ENCODE measurements around the gene OR6X1. TPM values are rescaled to one million over a fixed set of nuclear protein-coding genes. Genes with fewer than 3 reads are reported as not detected.

OR6X1 gene
- total RNA-seq, 1 donor from 2014 or later, result not detected

DNA sequence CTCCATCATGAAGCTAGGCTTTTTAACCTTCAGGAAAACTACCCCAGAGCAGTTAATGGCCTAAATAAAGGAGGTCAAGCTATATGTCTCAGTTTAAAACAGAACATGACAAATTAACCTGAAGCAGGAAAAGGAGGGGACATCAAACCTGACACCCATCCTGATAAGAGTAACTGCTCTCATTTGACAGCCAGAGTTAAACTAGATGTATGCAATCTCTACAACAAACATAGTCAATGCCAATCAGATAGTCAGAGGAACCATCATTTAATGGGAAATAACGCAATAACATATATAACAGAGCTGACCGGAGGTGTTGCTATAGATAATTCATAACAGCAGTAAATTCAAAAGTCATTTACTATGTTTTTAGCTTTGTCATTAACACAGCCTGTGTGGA, 15.9 kb downstream of the OR6X1 start:
- no peak for DNase-seq (ENCODE audit: low spot score)
- Mint-ChIP-seq H3K9me3 (ENCODE audit: low read depth) (no peaks in the 10 kb centered on the region), H3K27me3 (ENCODE audit: low read depth) (no peaks in the 10 kb centered on the region), H3K36me3 (ENCODE audit: low read depth) (peaks cover 6% of the 10 kb centered on the region), H3K4me3 (ENCODE audit: unreplicated experiment) (no peak overlapping the region), H3K27ac (ENCODE audit: unreplicated experiment) (no peak overlapping the region), H3K4me1 (ENCODE audit: low read depth) (peaks cover 20% of the 10 kb centered on the region)
- TF ChIP-seq, protein P1, sequence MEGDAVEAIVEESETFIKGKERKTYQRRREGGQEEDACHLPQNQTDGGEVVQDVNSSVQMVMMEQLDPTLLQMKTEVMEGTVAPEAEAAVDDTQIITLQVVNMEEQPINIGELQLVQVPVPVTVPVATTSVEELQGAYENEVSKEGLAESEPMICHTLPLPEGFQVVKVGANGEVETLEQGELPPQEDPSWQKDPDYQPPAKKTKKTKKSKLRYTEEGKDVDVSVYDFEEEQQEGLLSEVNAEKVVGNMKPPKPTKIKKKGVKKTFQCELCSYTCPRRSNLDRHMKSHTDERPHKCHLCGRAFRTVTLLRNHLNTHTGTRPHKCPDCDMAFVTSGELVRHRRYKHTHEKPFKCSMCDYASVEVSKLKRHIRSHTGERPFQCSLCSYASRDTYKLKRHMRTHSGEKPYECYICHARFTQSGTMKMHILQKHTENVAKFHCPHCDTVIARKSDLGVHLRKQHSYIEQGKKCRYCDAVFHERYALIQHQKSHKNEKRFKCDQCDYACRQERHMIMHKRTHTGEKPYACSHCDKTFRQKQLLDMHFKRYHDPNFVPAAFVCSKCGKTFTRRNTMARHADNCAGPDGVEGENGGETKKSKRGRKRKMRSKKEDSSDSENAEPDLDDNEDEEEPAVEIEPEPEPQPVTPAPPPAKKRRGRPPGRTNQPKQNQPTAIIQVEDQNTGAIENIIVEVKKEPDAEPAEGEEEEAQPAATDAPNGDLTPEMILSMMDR (IDR thresholded peaks at IDR 0.05), result no peak

DNA sequence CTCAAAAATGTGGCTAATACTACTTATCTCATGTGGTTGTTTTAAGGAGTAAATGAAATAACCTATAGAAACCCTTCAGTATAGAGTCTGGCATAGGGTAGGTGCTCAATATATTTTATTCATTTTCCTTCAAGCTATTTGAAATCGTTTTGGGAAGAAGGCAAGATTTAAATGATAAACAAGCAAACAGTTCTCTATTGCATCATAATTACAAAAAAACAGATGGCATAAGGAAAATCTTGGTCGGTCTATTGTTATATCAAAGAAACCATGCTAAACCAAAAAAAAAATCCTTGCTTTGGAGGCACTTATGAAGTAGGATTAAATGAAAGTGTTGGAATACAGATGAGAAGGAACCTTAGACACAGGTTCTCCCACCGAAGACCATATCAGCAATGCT, 17.5 kb downstream of the OR6X1 start:
- Mint-ChIP-seq H3K4me3 (ENCODE audit: unreplicated experiment) (no peak overlapping the region), H3K27ac (ENCODE audit: unreplicated experiment) (no peak overlapping the region), H3K27me3 (ENCODE audit: low read depth) (no peaks in the 10 kb centered on the region), H3K36me3 (ENCODE audit: low read depth) (peaks cover 6% of the 10 kb centered on the region), H3K9me3 (ENCODE audit: low read depth) (no peaks in the 10 kb centered on the region), H3K4me1 (ENCODE audit: low read depth) (peaks cover 12% of the 10 kb centered on the region)
- TF ChIP-seq, protein P1 (IDR thresholded peaks at IDR 0.05), result no peak
- no peak for DNase-seq (ENCODE audit: low spot score)

DNA sequence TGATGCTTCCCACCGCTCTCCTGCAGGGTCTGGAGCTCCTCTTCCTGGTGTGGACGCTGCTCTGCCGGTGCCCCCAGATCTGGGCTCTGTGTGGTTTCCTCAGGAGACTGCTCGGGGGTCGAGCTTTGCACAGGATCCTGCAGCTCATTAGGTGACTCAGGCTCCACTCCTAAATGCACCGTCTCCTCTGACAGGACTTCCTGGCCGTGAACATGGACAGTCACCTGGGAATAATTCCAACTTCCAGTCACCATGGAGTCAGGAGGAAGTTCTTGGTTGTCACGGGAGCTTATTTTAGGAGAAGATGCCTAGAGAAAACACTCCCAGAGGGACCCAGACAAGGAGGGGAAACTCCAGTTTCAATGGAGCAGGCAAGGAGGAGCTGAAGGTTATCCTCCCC, 24.7 kb downstream of the OR6X1 start:
- Mint-ChIP-seq H3K36me3 (ENCODE audit: low read depth) (peaks cover 58% of the 10 kb centered on the region), H3K9me3 (ENCODE audit: low read depth) (peaks cover 18% of the 10 kb centered on the region), H3K27ac (ENCODE audit: unreplicated experiment) (no peak overlapping the region), H3K27me3 (ENCODE audit: low read depth) (no peaks in the 10 kb centered on the region), H3K4me3 (ENCODE audit: unreplicated experiment) (no peak overlapping the region), H3K4me1 (ENCODE audit: low read depth) (no peaks in the 10 kb centered on the region)
- no peak for DNase-seq (ENCODE audit: low spot score)
- TF ChIP-seq, protein P1 (IDR thresholded peaks at IDR 0.05), result no peak

DNA sequence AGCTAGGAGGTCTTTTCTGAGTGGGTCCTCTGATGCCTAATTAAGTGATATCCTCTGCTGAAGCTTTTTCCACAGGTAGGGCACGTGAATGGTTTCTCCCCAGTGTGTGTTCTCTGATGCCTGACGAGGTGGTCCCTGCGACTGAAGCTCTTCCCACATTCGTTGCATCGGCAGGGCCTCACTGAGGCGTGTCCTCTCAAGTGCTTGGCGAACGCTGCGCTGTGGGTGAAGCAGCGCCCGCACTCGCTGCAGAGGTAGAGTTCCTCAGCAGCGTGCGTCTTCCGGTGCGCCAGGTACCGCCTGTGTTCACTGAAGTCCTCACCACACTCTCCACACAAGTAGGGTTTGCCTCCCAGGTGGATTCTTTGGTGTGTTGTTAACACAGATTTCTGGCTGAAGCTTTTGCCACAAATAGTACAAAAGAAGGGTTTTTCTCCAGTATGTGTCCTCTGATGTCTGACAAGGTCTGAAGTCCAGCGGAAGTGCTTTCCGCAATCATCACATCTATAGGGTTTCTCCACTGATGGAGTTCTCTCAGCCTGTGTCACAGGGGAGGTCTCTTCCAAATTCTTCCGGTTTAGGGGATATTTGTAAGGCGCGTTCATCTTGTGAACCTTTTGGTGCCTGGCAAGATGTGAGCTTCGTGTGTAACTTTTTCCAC, 28.2 kb downstream of the OR6X1 start:
- H3K4me1 Mint-ChIP-seq (ENCODE audit: low read depth), result no peaks in the 10 kb centered on the region
- DNase-seq (ENCODE audit: low spot score), result no peak
- no peak overlapping the region for H3K4me3 Mint-ChIP-seq (ENCODE audit: unreplicated experiment)
- H3K27ac Mint-ChIP-seq (ENCODE audit: unreplicated experiment), result no peak overlapping the region
- TF ChIP-seq, protein P1 (IDR thresholded peaks at IDR 0.05), result no peak
- peaks cover 22% of the 10 kb centered on the region for H3K9me3 Mint-ChIP-seq (ENCODE audit: low read depth)
- peaks cover 64% of the 10 kb centered on the region for H3K36me3 Mint-ChIP-seq (ENCODE audit: low read depth)
- H3K27me3 Mint-ChIP-seq (ENCODE audit: low read depth), result no peaks in the 10 kb centered on the region

DNA sequence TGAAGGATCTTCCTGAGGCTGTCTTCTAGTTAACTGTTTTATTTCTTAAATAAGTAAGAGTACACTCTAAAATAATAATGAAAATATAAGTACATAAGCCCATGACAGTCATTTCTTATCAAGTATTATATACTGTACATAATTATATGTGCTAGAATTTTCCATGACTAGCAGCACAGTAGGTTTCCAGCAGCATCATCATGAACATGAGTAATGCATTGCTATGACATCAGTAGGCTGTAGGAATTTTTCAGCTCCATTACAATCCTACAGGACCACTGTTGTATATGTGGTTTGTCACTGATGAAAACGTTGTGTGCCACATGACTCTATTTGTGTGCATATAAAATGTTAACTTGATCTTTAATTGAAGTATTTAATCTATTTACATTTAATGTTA, 34.9 kb downstream of the OR6X1 start:
- H3K4me3 Mint-ChIP-seq (ENCODE audit: unreplicated experiment), result no peak overlapping the region
- H3K27me3 Mint-ChIP-seq (ENCODE audit: low read depth), result peaks cover 21% of the 10 kb centered on the region

More for the DNA sequence above, 34.9 kb downstream of the OR6X1 start:
- peaks cover 5% of the 10 kb centered on the region for H3K36me3 Mint-ChIP-seq (ENCODE audit: low read depth)
- no peak overlapping the region for H3K27ac Mint-ChIP-seq (ENCODE audit: unreplicated experiment)
- DNase-seq (ENCODE audit: low spot score), result no peak
- H3K9me3 Mint-ChIP-seq (ENCODE audit: low read depth), result peaks cover 3% of the 10 kb centered on the region
- H3K4me1 Mint-ChIP-seq (ENCODE audit: low read depth), result no peaks in the 10 kb centered on the region
- TF ChIP-seq, protein P1 (IDR thresholded peaks at IDR 0.05), result no peak

All from chondrocyte (in vitro differentiated cells).